Activated effector memory CD4-positive, alpha-beta T cell treated with anti-CD3 and anti-CD28 coated beads, Interleukin-2, amount 50 U/mL, for 16 hours (primary cell): ENCODE results near the gene KIAA0408.

Source experiments
- DNase-seq: peaks from one replicate; pipeline ENCODE4 v3.0.0-alpha.2; 2020

KIAA0408 gene

DNA sequence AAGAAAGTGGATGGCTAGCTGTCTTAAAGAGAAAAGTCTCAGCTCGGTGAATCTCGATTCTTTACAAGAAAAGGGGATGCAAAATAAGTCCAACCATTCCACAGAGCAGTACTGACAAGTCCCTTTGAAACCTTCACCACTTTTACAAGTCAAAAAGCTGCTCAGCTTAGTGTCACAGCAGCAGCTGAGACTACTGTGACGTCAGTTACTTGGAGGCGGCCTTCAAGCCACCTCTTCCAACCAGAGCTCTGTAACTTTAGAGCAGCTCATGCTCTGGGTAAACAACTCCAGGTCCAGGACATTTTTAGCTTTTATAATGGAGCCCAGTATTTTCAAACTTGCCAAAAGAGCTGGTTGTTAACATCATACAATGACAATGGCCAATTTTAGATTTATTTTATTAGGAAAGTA is at the start of gene KIAA0408:
Gene KIAA0408 (minus strand): TSS at position 159 of the 411 bp plus-strand sequence. CDS start 5,408 bp downstream, outside the sequence.
- no peak for DNase-seq

DNA sequence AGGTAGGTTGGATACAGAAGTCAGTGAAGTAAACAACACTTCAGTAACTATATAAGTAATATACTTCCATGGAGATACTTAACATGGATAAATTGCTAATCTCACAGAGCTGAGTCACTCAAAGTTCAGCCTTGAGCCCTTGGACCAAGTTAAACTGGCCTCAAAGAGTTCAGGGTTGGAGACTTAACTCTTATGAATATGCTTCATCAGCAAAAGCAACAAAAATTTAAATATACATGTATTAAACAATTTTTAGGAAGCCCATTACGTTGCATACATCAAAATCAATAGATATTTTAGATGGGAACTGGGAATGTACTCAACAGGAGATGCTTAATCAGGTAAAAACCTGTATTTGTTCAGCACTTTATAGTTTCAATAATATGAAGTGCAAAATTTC is 47.7 kb upstream of the KIAA0408 start:
- no peak for DNase-seq

DNA sequence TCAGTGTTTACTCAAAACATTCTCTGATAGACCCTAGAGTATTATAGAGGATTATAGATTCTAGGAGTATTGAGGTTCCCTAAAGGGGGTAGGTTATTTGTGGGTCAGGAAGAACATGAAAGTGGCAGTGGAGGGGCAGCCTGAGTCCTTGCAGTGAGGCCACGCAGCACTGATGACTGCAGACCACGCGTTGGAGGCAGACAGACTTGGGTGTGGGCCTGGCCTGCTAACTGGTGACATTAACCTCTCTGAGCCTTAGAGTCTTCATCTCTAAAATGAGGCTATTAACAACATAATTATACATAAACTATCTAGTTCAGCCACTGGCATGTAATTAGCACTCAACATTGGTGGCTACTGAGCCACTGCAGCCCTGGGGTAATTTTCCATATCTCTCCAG is 43.8 kb upstream of the KIAA0408 start:
- DNase-seq: no peak

GRCh38 chr6:127497410-127497809 is 38.2 kb upstream of the KIAA0408 start:
- DNase-seq: no peak

- no peak for DNase-seq
These were observed 37.3 kb upstream of the KIAA0408 start for GRCh38 chr6:127496471-127496870.

DNA sequence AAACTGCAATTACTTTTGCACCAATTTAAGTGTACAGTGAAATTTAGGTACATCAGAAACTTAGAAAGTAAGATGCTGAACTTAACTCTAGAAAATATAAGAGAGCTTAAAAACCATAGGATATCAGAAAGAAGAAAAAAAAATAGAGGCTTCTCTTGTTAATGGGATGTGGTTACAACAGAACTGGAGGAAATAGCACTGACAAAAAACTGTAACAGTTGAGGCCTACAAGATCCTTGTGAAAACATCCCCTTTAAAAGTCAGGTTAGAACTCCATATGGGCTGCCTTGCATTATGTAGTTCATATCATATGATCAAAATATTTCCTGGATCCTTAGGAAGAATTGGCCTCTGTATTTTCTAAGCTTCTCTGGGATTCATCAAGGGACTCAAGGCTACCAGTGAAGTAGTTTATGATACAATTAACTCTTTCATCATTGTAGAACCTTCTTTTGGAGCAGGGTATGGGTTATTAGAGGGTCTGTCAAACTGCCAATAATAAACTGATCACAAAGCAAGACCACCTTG is 35.1 kb upstream of the KIAA0408 start:
- no peak for DNase-seq

GRCh38 chr6:127489248-127489647 is 30.1 kb upstream of the KIAA0408 start:
- DNase-seq: no peak

DNA sequence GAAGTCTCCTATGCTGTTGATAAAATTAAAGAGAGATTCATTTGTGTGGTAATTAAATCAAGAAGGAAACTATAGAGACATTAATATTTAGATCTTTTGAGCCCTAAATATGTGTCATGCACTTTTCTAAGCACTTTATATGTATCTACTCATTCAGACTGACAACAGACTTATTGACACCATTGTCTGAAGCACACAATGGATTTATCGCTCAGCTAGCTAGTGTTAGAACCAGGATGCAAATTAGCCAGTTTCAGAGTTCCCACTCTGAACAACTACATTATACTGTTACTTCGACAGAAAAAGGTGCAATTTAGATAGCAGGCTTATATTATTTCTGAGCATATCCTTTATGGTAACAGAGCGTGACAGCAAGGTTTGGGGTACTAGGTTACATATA is 27.7 kb upstream of the KIAA0408 start:
- no peak for DNase-seq

GRCh38 chr6:127484212-127484863 is 25.1 kb upstream of the KIAA0408 start:
- no peak for DNase-seq

DNA sequence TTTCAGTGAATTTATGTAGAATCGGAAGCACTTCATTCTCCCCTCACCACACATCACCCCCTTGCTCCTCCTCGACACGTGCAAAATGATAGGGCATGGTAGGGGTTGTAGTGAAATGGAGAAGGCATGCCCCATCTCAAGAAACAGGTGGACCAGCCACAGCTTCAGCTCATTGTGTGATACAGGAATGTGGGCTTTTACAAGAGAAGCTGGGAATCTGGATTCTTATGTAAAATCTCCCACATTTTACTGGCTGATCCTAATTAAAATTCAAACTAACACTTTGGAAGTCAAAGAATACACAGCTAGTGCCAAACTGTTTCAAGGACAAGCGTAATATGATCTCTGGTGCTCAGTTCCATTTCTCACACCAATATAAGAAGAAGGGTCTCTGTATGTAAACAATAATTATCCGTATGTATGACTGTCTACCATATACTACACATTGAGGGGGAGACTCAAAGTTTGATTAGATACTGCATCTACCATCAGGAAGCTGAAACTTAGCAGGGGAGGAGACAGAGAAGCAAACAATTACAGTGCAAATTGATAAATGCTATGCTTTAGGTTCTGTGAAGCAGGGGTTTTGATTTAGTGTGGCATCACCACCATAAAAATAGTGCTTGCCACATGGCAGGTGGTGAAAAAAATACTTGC is 24.3 kb upstream of the KIAA0408 start:
- no peak for DNase-seq

GRCh38 chr6:127482325-127482724 is 23.1 kb upstream of the KIAA0408 start:
- DNase-seq: no peak

- no peak for DNase-seq
These were observed 22.4 kb upstream of the KIAA0408 start for GRCh38 chr6:127481628-127482027.

- no peak for DNase-seq
These were observed 21.9 kb upstream of the KIAA0408 start for GRCh38 chr6:127481111-127481510.

DNA sequence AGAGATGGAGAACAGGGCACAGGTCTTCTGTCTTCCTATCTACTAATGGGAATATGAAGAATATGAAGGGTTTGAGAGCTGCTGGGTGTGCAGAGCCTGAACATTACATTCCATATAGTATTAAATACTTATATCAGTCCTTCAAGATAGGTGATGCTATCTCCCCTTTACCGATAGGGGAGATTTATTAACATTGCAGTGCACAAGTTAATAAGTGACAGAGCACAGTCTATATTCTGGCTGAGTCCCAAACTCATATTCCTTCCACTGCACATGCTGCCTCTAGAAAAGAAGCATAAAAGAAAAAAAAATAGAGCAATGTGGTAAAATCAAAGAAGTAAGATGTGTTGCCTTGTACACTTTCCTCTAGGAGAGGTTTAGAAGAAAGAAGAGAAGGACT is 18.5 kb upstream of the KIAA0408 start:
- no peak for DNase-seq

DNA sequence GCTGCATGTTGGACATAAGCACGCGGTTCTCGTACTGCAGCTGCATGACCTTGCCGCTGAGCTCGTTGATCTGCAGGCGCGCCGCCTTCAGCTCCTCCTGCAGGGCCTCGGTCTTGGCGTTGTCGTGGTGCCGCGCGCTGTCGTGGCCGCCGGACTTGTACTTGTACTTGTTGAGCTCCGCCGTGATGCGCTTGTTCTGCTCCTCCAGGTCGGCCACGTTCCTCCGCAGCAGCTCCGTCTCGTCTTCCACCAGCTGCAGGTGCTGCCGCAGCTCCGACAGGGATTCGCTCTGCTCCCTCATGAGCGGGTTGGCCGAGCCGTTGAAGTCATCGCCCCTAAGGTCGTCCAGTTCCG is 16.6 kb upstream of the KIAA0408 start:
- DNase-seq: no peak

- no peak for DNase-seq
These were observed 16.1 kb upstream of the KIAA0408 start for GRCh38 chr6:127475135-127475822.

DNA sequence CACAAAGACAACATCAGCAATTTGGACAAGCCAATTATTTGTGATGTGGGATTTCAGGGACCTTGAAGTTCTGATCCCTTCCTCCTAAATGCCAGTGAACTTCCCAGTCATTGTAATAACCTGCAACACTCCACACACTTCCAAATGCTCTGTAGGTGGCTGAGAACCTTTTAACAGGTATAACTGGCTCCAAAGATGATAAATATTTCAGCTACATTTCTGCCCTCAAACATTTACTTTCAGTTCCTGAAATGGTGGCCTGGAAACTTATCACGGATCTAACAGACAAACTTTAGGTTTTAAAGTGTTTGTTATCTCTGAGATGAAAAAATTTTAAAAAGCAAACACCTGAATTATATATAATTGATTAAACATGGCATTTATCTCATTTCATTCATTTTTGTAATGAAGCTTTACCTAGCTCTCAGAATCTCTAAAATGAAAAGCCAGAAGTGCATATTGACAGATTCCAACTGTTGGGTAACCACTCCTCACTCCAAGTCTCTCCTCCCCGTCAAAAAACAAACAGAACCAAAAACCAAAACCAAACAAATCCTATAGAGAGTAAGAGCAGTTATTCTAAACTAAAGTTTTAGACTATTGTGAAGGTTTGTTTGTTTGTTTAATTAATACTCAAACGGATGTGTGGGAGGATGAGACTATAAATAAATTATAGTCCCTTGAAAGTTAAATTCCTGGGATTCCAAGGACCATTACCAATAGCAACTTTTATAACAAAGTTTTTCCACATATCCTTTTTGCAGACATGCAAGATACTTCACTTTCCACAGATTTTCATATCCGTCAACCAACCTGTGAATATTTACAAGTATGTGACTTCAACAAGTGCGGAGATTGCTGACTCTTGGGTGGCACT is 12.4 kb upstream of the KIAA0408 start:
- no peak for DNase-seq

- DNase-seq: no peak
These were observed 9.7 kb upstream of the KIAA0408 start for GRCh38 chr6:127468936-127469335.

- DNase-seq: no peak
These were observed 7.2 kb upstream of the KIAA0408 start for GRCh38 chr6:127466416-127466815.

DNA sequence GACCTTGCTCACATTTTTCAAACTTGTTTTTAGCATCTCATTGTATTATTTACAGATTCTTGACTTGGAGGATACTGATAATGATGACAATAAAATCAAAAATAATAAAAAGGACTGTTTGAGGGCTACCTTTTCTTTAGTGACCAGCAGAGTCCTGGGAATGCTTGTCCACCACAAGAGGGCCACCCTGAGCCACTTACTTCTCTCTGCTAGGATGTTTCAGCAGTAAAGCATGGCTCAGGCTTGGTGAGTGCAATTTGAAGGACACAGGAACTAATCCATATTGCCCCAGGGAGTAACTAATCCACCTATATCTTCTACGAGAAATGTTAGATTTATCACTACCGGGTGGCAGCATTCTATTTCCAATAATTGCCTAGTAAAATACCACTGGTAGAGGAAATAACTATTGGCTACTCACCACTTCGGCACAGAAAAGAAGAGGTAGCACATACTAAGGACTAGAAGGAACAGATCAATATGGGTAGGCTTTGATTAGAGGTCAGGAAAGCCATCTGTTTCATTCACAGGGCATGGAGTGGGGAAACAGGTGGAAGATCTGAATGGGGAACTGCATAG is 5.8 kb upstream of the KIAA0408 start:
- peak; percentile 85 for DNase-seq

GRCh38 chr6:127464161-127464880 is 5.1 kb upstream of the KIAA0408 start:
- DNase-seq: no peak

DNA sequence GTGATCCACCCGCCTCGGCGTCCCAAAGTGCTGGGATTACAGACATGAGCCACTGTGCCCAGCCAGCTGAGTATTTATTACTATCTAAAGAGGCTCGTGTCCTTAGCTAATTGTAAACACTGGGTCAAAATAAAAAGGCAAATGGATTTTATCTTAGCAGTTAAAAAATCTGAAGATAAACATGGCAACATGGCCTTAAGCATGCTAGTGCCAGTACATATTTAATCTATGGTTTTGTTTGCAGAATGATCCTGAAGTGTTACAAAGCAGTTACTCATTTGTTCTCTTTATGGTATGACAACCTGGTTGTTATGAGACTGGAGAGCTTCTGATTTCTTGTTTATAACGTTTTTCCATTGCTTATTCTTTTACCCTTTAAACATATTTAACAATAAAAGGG is 3.9 kb upstream of the KIAA0408 start:
- no peak for DNase-seq
